RWPE2 (cell line): Measurements from ENCODE around the gene SMIM10L1.

Experiments
- ATAC-seq: fragments of 200-7000 bp; cut with Tn5 transposase; 3 replicates; pipeline ENCODE4 v1.9.1; 2021; ENCODE audit warnings: low read depth
- DNase-seq: peaks from one replicate; pipeline ENCODE4 v3.0.0-alpha.2; 2020; ENCODE audit warnings: low spot score
- H3K27ac ChIP-seq: fragments of 450-650 bp; 2 replicates; pipeline ENCODE4 v1.5.1; 2017; ENCODE audit warnings: mild to moderate bottlenecking; ENCODE audit not compliant: poor library complexity, severe bottlenecking
- H3K27me3 ChIP-seq: fragments of 250-450 bp; sonication (Bioruptor Pico); 2 replicates; pipeline ENCODE4 v1.5.1; 2021; ENCODE audit warnings: mild to moderate bottlenecking, moderate library complexity; ENCODE audit not compliant: insufficient read depth, poor library complexity, severe bottlenecking
- H3K36me3 ChIP-seq: fragments of 250-450 bp; sonication (Bioruptor Pico); 2 replicates; pipeline ENCODE4 v1.5.1; 2020; ENCODE audit warnings: low read depth, mild to moderate bottlenecking, moderate library complexity
- H3K4me1 ChIP-seq: fragments of 250-450 bp; sonication (Bioruptor Pico); 2 replicates; pipeline ENCODE4 v1.5.1; 2021; ENCODE audit warnings: mild to moderate bottlenecking, moderate library complexity; ENCODE audit not compliant: insufficient read depth, poor library complexity, severe bottlenecking
- H3K4me3 ChIP-seq: fragments of 250-450 bp; sonication (Bioruptor Pico); 2 replicates; pipeline ENCODE4 v1.5.1; 2021; ENCODE audit warnings: mild to moderate bottlenecking, moderate library complexity; ENCODE audit not compliant: severe bottlenecking
- H3K9me3 ChIP-seq: fragments of 250-450 bp; sonication (Bioruptor Pico); 2 replicates; pipeline ENCODE4 v1.5.1; 2021; ENCODE audit warnings: mild to moderate bottlenecking, moderate library complexity; ENCODE audit not compliant: severe bottlenecking
- TF ChIP-seq, protein P1 (sequence below): fragments of 450-650 bp; IDR thresholded peaks from one replicate; pipeline ENCODE4 v1.5.1; 2017; ENCODE audit warnings: mild to moderate bottlenecking, moderate library complexity; ENCODE audit not compliant: poor library complexity, severe bottlenecking

The SMIM10L1 gene

DNA sequence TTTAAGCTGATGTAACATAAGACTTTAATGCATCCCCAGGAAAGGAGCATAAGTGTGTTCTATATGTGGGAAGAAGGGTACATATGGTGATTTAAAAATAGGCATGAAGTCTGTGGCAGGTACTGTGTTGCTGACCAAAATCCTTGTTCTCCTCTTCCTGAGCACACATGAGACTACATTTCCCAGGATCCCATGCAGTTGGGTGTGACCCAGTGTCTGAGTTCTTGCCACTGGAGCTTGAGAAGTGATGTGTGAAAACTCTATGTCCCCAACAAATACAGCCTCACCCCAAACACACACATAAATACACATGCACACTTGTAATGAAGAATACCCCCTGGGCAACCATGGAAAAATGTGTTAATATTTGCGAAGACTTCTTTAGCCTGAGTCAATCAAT, 8.5 kb upstream of the SMIM10L1 start:
- TF ChIP-seq, protein P1, sequence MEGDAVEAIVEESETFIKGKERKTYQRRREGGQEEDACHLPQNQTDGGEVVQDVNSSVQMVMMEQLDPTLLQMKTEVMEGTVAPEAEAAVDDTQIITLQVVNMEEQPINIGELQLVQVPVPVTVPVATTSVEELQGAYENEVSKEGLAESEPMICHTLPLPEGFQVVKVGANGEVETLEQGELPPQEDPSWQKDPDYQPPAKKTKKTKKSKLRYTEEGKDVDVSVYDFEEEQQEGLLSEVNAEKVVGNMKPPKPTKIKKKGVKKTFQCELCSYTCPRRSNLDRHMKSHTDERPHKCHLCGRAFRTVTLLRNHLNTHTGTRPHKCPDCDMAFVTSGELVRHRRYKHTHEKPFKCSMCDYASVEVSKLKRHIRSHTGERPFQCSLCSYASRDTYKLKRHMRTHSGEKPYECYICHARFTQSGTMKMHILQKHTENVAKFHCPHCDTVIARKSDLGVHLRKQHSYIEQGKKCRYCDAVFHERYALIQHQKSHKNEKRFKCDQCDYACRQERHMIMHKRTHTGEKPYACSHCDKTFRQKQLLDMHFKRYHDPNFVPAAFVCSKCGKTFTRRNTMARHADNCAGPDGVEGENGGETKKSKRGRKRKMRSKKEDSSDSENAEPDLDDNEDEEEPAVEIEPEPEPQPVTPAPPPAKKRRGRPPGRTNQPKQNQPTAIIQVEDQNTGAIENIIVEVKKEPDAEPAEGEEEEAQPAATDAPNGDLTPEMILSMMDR, result no peak
- no peak overlapping the region for H3K27ac ChIP-seq
- H3K4me1 ChIP-seq, result no peaks in the 10 kb centered on the region
- H3K27me3 ChIP-seq, result no peaks in the 10 kb centered on the region
- no peak for DNase-seq
- H3K4me3 ChIP-seq, result no peak overlapping the region
- ATAC-seq, result no peak
- H3K36me3 ChIP-seq, result 0 out of 2 replicates have a peak, but pooled peaks cover 3% of the 10 kb centered on the region
- H3K9me3 ChIP-seq, result no peaks in the 10 kb centered on the region

DNA sequence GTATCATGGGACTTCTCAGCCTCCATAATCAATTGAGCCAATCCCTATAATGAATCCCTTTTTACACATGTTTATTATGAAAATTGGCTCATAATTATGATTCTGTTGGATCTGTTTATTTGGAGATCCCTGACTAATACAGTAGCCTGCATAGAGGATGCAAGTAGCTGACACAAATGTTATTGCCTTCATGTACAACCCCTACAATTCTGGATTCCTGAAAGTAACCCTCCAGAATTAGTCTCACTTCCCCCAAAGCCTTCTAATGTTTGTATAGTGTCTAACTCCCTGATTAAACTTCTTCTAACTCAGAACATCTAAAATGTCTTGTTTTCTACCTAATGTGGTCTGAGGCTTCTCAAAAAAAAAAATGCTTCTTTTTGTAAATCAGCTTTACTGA, 6.6 kb upstream of the SMIM10L1 start:
- Histone ChIP-seq H3K27ac (no peak overlapping the region), H3K9me3 (no peaks in the 10 kb centered on the region), H3K27me3 (no peaks in the 10 kb centered on the region), H3K4me3 (no peak overlapping the region), H3K36me3 (peaks cover 3% of the 10 kb centered on the region), H3K4me1 (no peaks in the 10 kb centered on the region)
- DNase-seq (no peak), ATAC-seq (no peak)
- TF ChIP-seq, protein P1, result no peak

DNA sequence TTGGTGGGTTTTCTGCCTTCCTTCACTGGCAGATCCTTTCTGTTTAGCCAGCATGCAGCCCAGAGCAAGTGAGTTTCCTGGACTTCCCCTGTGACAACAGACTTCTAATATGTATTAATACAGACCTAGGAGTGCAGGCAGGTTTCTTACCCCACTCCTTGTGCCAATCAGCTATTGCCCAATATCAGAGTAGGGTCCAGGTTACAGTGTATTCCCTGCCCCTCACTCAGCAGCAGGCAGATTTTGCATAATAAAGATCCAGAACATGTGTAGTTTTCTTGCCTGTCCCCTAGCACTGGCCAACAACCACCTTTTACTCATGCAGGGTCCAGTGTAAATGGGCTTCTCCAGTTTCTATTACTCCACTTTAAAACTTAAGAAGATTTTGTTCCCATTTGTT, 4.7 kb upstream of the SMIM10L1 start:
- Histone ChIP-seq H3K9me3 (no peaks in the 10 kb centered on the region), H3K27me3 (no peaks in the 10 kb centered on the region), H3K27ac (no peak overlapping the region), H3K36me3 (peaks cover 9% of the 10 kb centered on the region), H3K4me3 (no peak overlapping the region), H3K4me1 (no peaks in the 10 kb centered on the region)
- DNase-seq (no peak), ATAC-seq (no peak)
- TF ChIP-seq, protein P1, result no peak

DNA sequence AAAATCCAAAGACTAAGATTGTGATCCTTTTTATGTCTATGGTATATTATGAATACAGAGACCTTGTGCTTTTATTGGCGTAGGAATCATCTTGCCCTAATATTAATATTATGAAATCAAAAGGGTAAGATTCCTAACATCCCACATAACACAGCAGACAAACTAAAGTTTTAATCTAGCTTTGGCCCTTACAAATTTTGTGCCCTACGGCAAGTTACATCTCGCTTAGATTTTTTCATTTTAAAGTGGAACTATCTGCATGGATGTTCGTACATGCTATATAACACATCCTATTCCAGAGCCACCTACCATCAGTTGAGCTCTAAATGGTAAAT, 217 bp upstream of the SMIM10L1 start:
- peaks cover 6% of the 10 kb centered on the region for H3K36me3 ChIP-seq
- no peak for DNase-seq

DNA sequence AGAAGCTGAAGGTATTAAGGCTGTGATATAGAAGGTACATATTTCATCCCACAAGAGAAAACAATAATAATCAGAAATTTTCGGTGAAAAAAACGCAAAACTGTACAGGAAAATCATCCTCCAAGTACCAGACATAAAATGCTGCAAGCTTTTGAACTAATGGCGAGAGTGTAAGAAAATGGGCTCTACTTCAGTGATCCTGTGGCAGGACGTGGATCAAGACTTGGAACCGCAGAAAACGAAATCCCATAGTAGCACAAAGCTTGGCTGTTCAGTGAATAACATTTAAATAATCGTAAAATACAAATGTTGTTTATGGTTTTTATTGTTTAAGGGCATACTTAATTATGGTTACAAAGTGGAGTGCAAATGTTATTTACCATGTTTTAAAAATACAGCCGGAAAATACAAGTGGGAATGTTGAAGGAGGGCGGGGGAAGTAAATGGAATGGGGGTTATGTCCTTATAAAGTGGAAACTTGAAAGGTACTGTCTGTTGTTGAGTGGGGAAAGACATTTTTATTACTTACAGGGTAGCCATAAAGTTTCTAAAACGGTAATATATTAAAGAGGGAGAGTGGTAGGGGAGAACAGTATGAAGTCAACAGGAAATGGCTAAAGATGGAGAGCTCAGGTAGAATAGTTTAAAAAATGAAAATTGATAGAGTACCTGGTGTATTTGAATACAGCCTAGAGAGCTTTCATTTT, 1.1 kb downstream of the SMIM10L1 start:
- DNase-seq (no peak), ATAC-seq (no peak)
- Histone ChIP-seq H3K36me3 (peaks cover 6% of the 10 kb centered on the region), H3K9me3 (no peaks in the 10 kb centered on the region), H3K27ac (peak overlapping the region; percentile 86), H3K27me3 (no peaks in the 10 kb centered on the region), H3K4me3 (peak overlapping the region; percentile 78), H3K4me1 (no peaks in the 10 kb centered on the region)
- TF ChIP-seq, protein P1, result no peak

More for the DNA sequence above, 217 bp upstream of the SMIM10L1 start:
- Histone ChIP-seq H3K4me3 (peak overlapping the region; percentile 78), H3K27ac (peak overlapping the region; percentile 86), H3K27me3 (no peaks in the 10 kb centered on the region), H3K9me3 (no peaks in the 10 kb centered on the region), H3K4me1 (no peaks in the 10 kb centered on the region)
- no peak for ATAC-seq
- TF ChIP-seq, protein P1, result no peak
